ENCODE data around the gene ATP13A2.

DNA sequence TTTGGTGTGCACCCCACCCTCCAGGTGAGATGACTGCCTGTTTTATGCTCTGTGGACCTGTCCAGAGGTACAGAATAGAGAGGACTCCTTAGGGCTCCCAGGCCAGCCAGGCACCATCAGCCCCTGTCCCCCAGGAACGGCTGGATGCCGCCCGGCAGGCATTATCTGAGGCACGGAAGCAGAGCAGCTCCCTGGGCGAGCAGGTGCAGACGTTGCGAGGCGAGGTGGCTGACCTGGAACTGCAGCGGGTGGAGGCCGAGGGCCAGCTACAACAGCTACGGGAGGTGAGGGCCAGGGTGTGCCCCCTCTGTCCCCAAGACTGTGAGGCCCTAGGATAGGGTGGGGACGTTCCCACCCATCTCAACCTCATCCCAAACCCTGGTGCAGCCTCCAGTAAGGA is 42.1 kb downstream of the ATP13A2 start:
- TF ChIP-seq, protein P1, sequence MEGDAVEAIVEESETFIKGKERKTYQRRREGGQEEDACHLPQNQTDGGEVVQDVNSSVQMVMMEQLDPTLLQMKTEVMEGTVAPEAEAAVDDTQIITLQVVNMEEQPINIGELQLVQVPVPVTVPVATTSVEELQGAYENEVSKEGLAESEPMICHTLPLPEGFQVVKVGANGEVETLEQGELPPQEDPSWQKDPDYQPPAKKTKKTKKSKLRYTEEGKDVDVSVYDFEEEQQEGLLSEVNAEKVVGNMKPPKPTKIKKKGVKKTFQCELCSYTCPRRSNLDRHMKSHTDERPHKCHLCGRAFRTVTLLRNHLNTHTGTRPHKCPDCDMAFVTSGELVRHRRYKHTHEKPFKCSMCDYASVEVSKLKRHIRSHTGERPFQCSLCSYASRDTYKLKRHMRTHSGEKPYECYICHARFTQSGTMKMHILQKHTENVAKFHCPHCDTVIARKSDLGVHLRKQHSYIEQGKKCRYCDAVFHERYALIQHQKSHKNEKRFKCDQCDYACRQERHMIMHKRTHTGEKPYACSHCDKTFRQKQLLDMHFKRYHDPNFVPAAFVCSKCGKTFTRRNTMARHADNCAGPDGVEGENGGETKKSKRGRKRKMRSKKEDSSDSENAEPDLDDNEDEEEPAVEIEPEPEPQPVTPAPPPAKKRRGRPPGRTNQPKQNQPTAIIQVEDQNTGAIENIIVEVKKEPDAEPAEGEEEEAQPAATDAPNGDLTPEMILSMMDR (conservative IDR thresholded peaks at IDR 0.05; ENCODE audit: low read length), result no peak
- TF ChIP-seq EZH2phosphoT487 (IDR thresholded peaks at IDR 0.05; ENCODE audit: borderline replicate concordance, low read depth, low read length), result no peak
